ENCODE data around the gene CILP. TPM values are rescaled to one million over a fixed set of nuclear protein-coding genes. Genes with fewer than 3 reads are reported as not detected.

Gene CILP
- total RNA-seq, 1 experiment from 2014 or later: 0.04 TPM

- Mint-ChIP-seq H3K27ac (no peak overlapping the region; a peak in 1 of 7 replicates), H3K4me3 (no peak overlapping the region; a peak in 1 of 5 replicates), H3K4me1 (peaks cover 17 to 18% of the 10 kb centered on the region in 2 experiments), H3K27me3 (ENCODE audit: low read depth) (no peaks in the 10 kb centered on the region), H3K9me3 (peaks cover 0 to 5% of the 10 kb centered on the region in 2 experiments; a peak in 1 of 5 replicates), H3K36me3 (ENCODE audit: insufficient read depth in 1 of 3, low read depth in 3 of 3) (no peaks in the 10 kb centered on the region; a peak in 1 of 7 replicates)
- Histone ChIP-seq H3K9ac (ENCODE audit: extremely low read depth, insufficient read length, low read length) (no peak overlapping the region), H2BK15ac (ENCODE audit: low read depth, low read length) (no peak overlapping the region), H3K18ac (ENCODE audit: insufficient read length, low read depth, low read length) (no peak overlapping the region), H3K4me2 (ENCODE audit: insufficient read depth, insufficient read length, low read length) (no peak overlapping the region), H3K79me1 (ENCODE audit: insufficient read depth, low read depth, low read length, poor library complexity, severe bottlenecking) (no peaks in the 10 kb centered on the region), H4K5ac (ENCODE audit: insufficient read length, low read depth, low read length) (no peak overlapping the region), H2BK12ac (ENCODE audit: insufficient read length, low read depth, low read length) (no peak overlapping the region), H4K8ac (replicated peaks; ENCODE audit: insufficient read length, low read depth, low read length) (no peak overlapping the region), H3K27me3 (ENCODE audit: insufficient read depth, low read length) (no peaks in the 10 kb centered on the region), H2AK5ac (ENCODE audit: insufficient read length, low read length) (no peak overlapping the region), H3K23me2 (ENCODE audit: insufficient read length, low read depth, low read length, poor library complexity, severe bottlenecking) (no peaks in the 10 kb centered on the region), H3K4ac (ENCODE audit: low read depth, low read length) (no peak overlapping the region), H3K56ac (ENCODE audit: insufficient read length, low read depth, low read length) (no peak overlapping the region), H2BK120ac (ENCODE audit: low read depth, low read length, poor library complexity, severe bottlenecking) (no peak overlapping the region), H4K20me1 (ENCODE audit: control insufficient read depth, insufficient read depth, insufficient read length) (no peaks in the 10 kb centered on the region), H3K27ac (ENCODE audit: insufficient read length, low read depth, low read length) (no peak overlapping the region), H3K4me1 (ENCODE audit: insufficient read depth, low read length) (no peaks in the 10 kb centered on the region), H2BK5ac (ENCODE audit: insufficient read length, low read length) (no peak overlapping the region), H3K23ac (ENCODE audit: insufficient read length, low read depth, low read length) (no peak overlapping the region), H3K14ac (ENCODE audit: insufficient read depth, low read length) (no peak overlapping the region), H3K79me2 (ENCODE audit: insufficient read depth, low read length) (no peaks in the 10 kb centered on the region), H2AFZ (ENCODE audit: low read length) (no peak overlapping the region), H3T11ph (ENCODE audit: low read length) (no peak overlapping the region), H4K91ac (ENCODE audit: insufficient read length, low read depth, low read length) (no peak overlapping the region), H3K9me3 (ENCODE audit: control insufficient read depth, low read depth, low read length) (no peaks in the 10 kb centered on the region), H2BK20ac (ENCODE audit: low read depth, low read length, poor library complexity, severe bottlenecking) (no peak overlapping the region)
- TF ChIP-seq, protein P1, sequence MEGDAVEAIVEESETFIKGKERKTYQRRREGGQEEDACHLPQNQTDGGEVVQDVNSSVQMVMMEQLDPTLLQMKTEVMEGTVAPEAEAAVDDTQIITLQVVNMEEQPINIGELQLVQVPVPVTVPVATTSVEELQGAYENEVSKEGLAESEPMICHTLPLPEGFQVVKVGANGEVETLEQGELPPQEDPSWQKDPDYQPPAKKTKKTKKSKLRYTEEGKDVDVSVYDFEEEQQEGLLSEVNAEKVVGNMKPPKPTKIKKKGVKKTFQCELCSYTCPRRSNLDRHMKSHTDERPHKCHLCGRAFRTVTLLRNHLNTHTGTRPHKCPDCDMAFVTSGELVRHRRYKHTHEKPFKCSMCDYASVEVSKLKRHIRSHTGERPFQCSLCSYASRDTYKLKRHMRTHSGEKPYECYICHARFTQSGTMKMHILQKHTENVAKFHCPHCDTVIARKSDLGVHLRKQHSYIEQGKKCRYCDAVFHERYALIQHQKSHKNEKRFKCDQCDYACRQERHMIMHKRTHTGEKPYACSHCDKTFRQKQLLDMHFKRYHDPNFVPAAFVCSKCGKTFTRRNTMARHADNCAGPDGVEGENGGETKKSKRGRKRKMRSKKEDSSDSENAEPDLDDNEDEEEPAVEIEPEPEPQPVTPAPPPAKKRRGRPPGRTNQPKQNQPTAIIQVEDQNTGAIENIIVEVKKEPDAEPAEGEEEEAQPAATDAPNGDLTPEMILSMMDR (conservative IDR thresholded peaks at IDR 0.05): no peak
- DNase-seq: no peak
- WGBS (ENCODE audit: extremely low coverage, insufficient read length, low lambda C conversion rate): no CpG with 5 or more reads among the region's 11 CpGs
These were observed 34.0 kb upstream of the CILP start for GRCh38 chr15:65245096-65245856.

All from H9 (cell line).